Esophagus squamous epithelium (tissue), 4 donors: ENCODE measurements around the gene TMEM131L.

Experiments used
- POLR2A ChIP-seq, 4 donors: fragments of 450-650 bp; IDR thresholded peaks; one replicate each; pipeline ENCODE4 v1.6.1; 2017; ENCODE audit warnings: antibody characterized with exemption in 4 of 4, mild to moderate bottlenecking in 4 of 4, moderate library complexity in 3 of 4
- TF ChIP-seq, protein P1 (sequence below), 6 experiments: fragments of 450-650 bp in 4 of 6; fragments of 200-600 bp in 2 of 6; sonication (generic) in 2 of 6; IDR thresholded peaks; one replicate each; pipeline ENCODE4 v1.5.1; 2016 to 2019; ENCODE audit warnings: antibody characterized with exemption in 6 of 6, mild to moderate bottlenecking in 4 of 6, moderate library complexity in 4 of 6

DNA sequence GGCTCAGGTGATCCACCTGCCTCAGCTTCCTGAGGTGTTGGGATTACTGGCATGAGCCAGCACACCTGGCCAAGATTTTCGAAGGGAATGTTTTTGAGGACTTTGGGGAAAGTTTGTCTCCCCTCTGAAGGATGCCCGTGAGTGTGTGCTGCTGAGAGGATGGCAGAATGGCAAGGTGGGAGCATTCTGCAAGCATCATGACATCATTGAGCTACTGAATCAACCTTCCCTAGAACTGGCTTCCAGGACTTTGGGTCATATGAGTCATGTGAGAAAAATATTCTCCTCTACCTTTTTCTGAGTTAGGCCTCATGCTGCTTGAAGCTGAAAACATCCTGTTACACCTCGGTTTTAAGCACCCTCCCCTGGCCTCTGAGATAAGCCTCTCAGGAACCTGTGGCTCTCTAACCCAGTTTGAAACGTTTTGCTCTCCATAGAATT, 31.0 kb downstream of the TMEM131L start:
- TF ChIP-seq POLR2A (IDR thresholded peaks at IDR 0.05), result no peak
- TF ChIP-seq, protein P1, sequence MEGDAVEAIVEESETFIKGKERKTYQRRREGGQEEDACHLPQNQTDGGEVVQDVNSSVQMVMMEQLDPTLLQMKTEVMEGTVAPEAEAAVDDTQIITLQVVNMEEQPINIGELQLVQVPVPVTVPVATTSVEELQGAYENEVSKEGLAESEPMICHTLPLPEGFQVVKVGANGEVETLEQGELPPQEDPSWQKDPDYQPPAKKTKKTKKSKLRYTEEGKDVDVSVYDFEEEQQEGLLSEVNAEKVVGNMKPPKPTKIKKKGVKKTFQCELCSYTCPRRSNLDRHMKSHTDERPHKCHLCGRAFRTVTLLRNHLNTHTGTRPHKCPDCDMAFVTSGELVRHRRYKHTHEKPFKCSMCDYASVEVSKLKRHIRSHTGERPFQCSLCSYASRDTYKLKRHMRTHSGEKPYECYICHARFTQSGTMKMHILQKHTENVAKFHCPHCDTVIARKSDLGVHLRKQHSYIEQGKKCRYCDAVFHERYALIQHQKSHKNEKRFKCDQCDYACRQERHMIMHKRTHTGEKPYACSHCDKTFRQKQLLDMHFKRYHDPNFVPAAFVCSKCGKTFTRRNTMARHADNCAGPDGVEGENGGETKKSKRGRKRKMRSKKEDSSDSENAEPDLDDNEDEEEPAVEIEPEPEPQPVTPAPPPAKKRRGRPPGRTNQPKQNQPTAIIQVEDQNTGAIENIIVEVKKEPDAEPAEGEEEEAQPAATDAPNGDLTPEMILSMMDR (IDR thresholded peaks at IDR 0.05), result no peak
